Uterus (tissue), 4 donors: ENCODE measurements around the gene SDSL. TPM values are rescaled to one million over a fixed set of nuclear protein-coding genes. Genes with fewer than 3 reads are reported as not detected.

Experiments used
- DNase-seq, 2 donors: peaks; one replicate each; pipeline ENCODE4 v3.0.0-alpha.2; 2019 to 2020
- H3K27ac ChIP-seq, 2 donors: fragments of 200-600 bp; sonication (generic); 1 replicate in 1 of 2; 2 replicates in 1 of 2; pipeline ENCODE4 v1.5.1; 2016 to 2018
- H3K27me3 ChIP-seq, 2 donors: fragments of 200-600 bp; sonication (generic); one replicate each; pipeline ENCODE4 v1.5.1; 2018 to 2019; ENCODE audit warnings: control low read depth in 1 of 2
- H3K36me3 ChIP-seq, 2 donors: fragments of 200-600 bp; sonication (generic); one replicate each; pipeline ENCODE4 v1.5.1; 2019; ENCODE audit warnings: control low read depth in 1 of 2
- H3K4me1 ChIP-seq, 2 donors: fragments of 200-600 bp; sonication (generic); one replicate each; pipeline ENCODE4 v1.5.1; 2018 to 2019; ENCODE audit warnings: control low read depth in 1 of 2
- H3K4me3 ChIP-seq, 2 donors: fragments of 200-600 bp; sonication (generic); 1 replicate in 1 of 2; 2 replicates in 1 of 2; pipeline ENCODE4 v1.5.1; 2018 to 2019; ENCODE audit warnings: mild to moderate bottlenecking in 1 of 2
- H3K9me3 ChIP-seq, 2 donors: fragments of 200-600 bp; sonication (generic); one replicate each; pipeline ENCODE4 v1.5.1; 2019; ENCODE audit warnings: control low read depth in 1 of 2
- POLR2A ChIP-seq, 2 donors: fragments of 450-650 bp; IDR thresholded peaks; one replicate each; pipeline ENCODE4 v1.6.1; 2016; ENCODE audit warnings: antibody characterized with exemption in 2 of 2, mild to moderate bottlenecking in 1 of 2, moderate library complexity in 1 of 2
- intact Hi-C: fragments of 100-400 bp; cut with DNase I; formaldehyde crosslinking; loops from one replicate; pipeline ENCODE4 v1.15.1; 2023; ENCODE audit warnings: low total_unique reads
- total RNA-seq, 4 donors: library from RNA; depleted of rRNA in 3 of 4; stranded (reverse); fragments of >200 nt in 3 of 4; gene quantifications; one replicate each; pipeline versions ENCODE4 v1.1.0 to v1.2.4, GENCODE V29; 2014 to 2023
- TF ChIP-seq, protein P1 (sequence below), 4 experiments: fragments of 200-600 bp in 2 of 4; fragments of 450-650 bp in 2 of 4; sonication (generic) in 2 of 4; IDR thresholded peaks; one replicate each; pipeline ENCODE4 v1.5.1; 2016 to 2019; ENCODE audit warnings: antibody characterized with exemption in 4 of 4, mild to moderate bottlenecking in 2 of 4, moderate library complexity in 1 of 4
- donor health status: DM: yes; HTN: yes; CAD: no.

The SDSL gene
- total RNA-seq, 4 donors from 2014 or later, result 0.26 to 3.0 (median 0.61) TPM; not detected in 1

DNA sequence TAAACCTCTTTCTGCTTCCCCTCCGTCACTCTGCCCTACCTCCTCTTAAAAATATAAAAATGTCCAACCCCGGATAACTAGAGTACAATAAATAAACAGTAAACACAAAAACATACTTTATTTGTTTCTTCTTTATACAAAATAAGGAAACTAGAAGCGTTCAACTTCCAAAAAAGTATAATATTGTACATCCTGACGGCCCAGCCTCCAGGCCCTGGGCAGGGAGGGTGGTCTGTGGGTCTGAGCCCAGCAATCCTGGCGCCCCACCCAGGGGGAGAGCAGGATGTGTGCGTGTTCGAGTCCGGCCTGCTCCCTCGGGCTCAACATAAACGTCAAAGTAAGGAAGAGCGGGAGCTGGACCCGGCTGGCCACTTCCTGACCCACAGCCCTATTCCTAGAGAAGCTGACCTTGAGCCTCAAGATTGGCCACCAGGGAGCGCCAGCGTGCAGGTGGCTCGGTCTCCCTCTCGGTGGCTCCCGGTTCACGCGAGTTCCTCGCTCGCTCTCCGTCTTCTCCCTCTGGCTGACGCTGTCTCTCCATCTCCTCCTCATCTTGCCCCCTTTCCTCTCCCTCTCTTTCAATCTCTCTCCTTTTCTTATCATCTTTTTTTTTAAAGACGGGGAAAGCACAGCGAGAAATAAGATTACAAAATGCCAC lies 40.1 kb downstream of the SDSL start:
- no peak overlapping the region for H3K4me3 ChIP-seq
- intact Hi-C loops, result no loop called here
- DNase-seq, result peak; percentile 37 to 59
- TF ChIP-seq POLR2A (IDR thresholded peaks at IDR 0.05), result no peak
- TF ChIP-seq, protein P1, sequence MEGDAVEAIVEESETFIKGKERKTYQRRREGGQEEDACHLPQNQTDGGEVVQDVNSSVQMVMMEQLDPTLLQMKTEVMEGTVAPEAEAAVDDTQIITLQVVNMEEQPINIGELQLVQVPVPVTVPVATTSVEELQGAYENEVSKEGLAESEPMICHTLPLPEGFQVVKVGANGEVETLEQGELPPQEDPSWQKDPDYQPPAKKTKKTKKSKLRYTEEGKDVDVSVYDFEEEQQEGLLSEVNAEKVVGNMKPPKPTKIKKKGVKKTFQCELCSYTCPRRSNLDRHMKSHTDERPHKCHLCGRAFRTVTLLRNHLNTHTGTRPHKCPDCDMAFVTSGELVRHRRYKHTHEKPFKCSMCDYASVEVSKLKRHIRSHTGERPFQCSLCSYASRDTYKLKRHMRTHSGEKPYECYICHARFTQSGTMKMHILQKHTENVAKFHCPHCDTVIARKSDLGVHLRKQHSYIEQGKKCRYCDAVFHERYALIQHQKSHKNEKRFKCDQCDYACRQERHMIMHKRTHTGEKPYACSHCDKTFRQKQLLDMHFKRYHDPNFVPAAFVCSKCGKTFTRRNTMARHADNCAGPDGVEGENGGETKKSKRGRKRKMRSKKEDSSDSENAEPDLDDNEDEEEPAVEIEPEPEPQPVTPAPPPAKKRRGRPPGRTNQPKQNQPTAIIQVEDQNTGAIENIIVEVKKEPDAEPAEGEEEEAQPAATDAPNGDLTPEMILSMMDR (IDR thresholded peaks at IDR 0.05), result peak; percentile 43 to 60 (median 54)
- peaks cover 19 to 58% of the 10 kb centered on the region in 2 donors for H3K27me3 ChIP-seq
- H3K27ac ChIP-seq, result no peak overlapping the region
- no peaks in the 10 kb centered on the region for H3K36me3 ChIP-seq
- H3K9me3 ChIP-seq, result no peaks in the 10 kb centered on the region
- H3K4me1 ChIP-seq, result peaks cover 0 to 20% of the 10 kb centered on the region in 2 donors

DNA sequence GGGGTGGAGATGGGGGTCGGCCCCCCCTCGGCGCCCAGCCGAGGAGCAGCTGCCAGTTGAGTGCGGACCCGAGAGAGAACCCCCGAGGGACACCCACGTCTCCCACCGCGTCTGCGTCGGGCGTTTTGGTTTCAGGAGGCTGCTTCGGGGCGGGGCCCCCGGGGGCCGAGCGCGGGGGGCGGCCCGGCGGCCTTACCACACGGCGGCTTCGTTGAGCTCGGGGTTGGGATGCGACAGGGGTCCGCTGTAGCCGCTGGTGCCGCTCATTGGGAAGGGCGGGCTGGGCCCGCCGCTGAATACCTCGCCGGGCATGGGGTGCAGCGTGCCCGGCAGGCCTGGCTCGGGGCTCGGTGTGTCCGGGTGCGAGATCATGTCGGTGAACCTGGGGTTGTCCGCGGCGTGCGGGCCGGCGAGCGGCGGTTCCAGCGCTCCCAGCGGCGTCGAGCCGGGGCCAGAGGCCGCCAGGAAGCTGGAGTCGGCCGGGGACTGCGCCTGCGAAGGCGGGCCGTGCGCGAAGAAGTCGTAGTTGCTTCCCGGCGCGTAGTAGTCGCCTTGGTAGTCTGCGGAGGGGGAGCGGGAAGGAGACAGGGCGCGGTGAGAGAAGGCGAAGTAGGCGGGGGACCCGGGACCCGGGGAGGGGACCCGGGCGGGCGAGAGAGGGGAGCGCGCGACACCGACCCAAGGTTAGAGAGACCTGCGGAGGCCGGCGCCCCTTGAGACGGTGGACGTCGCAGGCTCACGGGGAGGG lies 41.0 kb downstream of the SDSL start:
- Histone ChIP-seq H3K27ac (no peak overlapping the region), H3K4me1 (peaks cover 0 to 20% of the 10 kb centered on the region in 2 donors), H3K9me3 (no peaks in the 10 kb centered on the region), H3K36me3 (no peaks in the 10 kb centered on the region), H3K4me3 (no peak overlapping the region), H3K27me3 (peaks cover 19 to 68% of the 10 kb centered on the region in 2 donors)
- TF ChIP-seq, protein P1 (IDR thresholded peaks at IDR 0.05), result no peak
- no peak for TF ChIP-seq POLR2A (IDR thresholded peaks at IDR 0.05)
- intact Hi-C loops, result no loop called here
- no peak for DNase-seq

DNA sequence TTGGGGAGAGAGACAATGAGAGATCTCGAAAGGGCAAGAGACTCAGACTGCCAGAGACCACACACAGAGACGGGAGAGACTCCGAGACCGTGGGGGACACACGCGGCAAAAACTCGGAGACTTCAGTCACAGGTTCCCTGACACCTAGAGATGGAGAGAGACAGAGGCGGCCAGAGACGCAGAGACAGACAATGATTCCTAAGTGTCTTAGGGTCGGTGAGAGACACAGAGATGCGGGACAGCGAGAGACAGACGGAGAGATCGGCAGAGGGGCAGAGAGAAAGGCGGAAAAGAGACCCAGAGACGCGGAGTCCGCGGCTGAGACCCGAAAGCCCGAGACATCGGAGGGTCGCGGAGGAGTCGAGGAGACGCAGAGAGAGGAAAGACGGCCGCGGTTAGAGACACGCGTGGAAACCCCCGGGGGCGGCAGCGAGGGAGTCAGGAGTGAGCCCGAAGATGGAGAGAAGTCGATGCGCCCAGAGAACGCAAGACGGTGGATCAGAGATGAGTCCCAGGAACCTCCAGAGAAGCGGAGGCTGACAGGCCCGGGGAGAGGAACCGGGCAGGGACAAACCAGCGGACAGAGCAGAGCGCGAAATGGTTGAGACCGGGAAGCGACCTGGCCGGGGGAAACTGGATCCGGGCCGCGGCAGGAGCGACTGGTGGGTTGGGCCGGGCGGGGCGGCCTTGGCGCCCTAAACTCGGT lies 41.7 kb downstream of the SDSL start:
- intact Hi-C loops, result no loop called here
- no peak for TF ChIP-seq POLR2A (IDR thresholded peaks at IDR 0.05)
- TF ChIP-seq, protein P1 (IDR thresholded peaks at IDR 0.05), result no peak
- Histone ChIP-seq H3K27me3 (peaks cover 19 to 73% of the 10 kb centered on the region in 2 donors), H3K9me3 (no peaks in the 10 kb centered on the region), H3K4me3 (peak overlapping the region in 1 of 2 donors; percentile 6), H3K4me1 (peaks cover 0 to 20% of the 10 kb centered on the region in 2 donors), H3K27ac (no peak overlapping the region), H3K36me3 (no peaks in the 10 kb centered on the region)
- no peak for DNase-seq

DNA sequence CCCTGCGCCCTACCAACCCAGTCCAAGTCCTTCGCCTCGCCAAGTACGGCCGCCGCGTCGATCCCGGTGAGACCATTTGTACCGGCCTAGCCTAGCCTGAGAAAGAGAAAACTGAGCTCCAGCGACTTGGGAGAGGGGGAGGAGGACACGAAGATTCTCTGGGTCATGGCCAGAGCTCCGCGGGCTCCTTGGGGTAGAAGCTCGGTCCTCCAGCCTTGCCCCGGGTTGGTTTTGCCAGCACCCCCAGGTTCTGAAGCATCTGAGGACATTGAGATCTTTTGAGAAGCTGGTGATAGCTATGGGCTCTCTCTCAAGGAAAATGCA lies 42.2 kb downstream of the SDSL start:
- intact Hi-C loops, result no loop called here
- Histone ChIP-seq H3K27me3 (peaks cover 19 to 73% of the 10 kb centered on the region in 2 donors), H3K4me3 (peak overlapping the region in 1 of 2 donors; percentile 6), H3K36me3 (no peaks in the 10 kb centered on the region), H3K27ac (no peak overlapping the region), H3K9me3 (no peaks in the 10 kb centered on the region), H3K4me1 (peaks cover 0 to 20% of the 10 kb centered on the region in 2 donors)
- TF ChIP-seq POLR2A (IDR thresholded peaks at IDR 0.05), result no peak
- no peak for DNase-seq

DNA sequence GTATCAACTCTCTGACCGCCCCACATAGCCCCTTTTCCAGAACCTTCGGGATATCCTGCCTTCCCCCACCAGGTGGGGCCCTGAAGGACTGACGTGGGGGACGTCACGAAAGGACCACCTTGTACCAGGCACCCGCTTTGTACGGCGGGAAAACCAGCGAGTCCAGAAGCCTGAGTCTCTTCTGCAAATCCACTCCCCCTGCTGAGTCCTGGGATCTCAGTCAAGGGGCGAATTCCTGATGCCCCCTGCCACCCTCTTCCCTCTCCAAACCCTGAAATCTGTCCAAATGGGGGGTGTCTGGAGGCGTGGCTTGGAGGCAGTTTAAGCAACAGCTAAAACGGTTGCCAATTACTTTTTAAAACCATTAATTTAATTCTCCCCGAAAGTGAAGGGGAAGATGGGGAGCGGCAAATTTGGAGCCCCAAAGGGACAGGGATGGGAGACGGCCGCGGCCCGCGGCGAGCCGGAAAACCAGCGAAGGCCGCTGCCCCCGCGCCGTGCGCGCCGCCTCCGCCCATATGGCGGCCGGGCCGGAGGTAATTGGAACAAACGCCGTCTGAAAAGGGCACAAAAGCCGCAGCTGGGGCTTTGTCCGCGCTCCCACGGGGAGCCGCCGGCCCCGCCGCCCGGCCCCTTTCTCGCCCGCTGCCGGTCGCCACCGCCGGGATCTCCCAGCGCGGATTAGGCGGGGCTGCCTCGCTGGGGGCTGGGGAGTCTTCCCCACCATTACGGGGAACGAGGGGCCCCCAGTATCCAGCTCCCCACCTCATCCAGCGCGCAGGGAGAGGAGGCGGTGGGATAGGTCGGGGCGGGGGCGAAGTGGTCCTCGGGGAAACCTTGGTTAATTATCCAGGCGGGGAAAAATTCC lies 42.9 kb downstream of the SDSL start:
- no peak overlapping the region for H3K27ac ChIP-seq
- no peaks in the 10 kb centered on the region for H3K9me3 ChIP-seq
- peaks cover 19 to 73% of the 10 kb centered on the region in 2 donors for H3K27me3 ChIP-seq
- H3K36me3 ChIP-seq, result no peaks in the 10 kb centered on the region
- intact Hi-C loops, result no loop called here
- H3K4me3 ChIP-seq, result no peak overlapping the region
- TF ChIP-seq, protein P1 (IDR thresholded peaks at IDR 0.05), result no peak
- no peak for TF ChIP-seq POLR2A (IDR thresholded peaks at IDR 0.05)
- no peak for DNase-seq
- peaks cover 0 to 20% of the 10 kb centered on the region in 2 donors for H3K4me1 ChIP-seq
